Colonic mucosa (tissue), 4 donors: ENCODE data around the gene SLC24A3. TPM values are rescaled to one million over a fixed set of nuclear protein-coding genes. Genes with fewer than 3 reads are reported as not detected.

Experiments used
- DNase-seq: peaks from one replicate; pipeline ENCODE4 v3.0.0-alpha.2; 2020
- H3K27ac ChIP-seq: fragments of 200-600 bp; one replicate; pipeline ENCODE4 v1.8.0; 2021
- H3K27me3 ChIP-seq: fragments of 200-600 bp; one replicate; pipeline ENCODE4 v1.8.0; 2021
- H3K36me3 ChIP-seq: fragments of 200-600 bp; one replicate; pipeline ENCODE4 v1.8.0; 2021
- H3K4me1 ChIP-seq: fragments of 200-600 bp; one replicate; pipeline ENCODE4 v1.8.0; 2021; ENCODE audit warnings: mild to moderate bottlenecking
- H3K4me3 ChIP-seq: fragments of 200-600 bp; one replicate; pipeline ENCODE4 v1.8.0; 2021
- H3K9ac ChIP-seq, 2 donors: one replicate each; pipeline ENCODE4 v1.7.0; 2013; ENCODE audit warnings: control low read depth in 2 of 2, low read depth in 2 of 2, low read length in 2 of 2
- H3K9me3 ChIP-seq: fragments of 200-600 bp; one replicate; pipeline ENCODE4 v1.8.0; 2021
- CTCF ChIP-seq: fragments of 200-600 bp; IDR thresholded peaks from one replicate; pipeline ENCODE4 v1.8.0; 2022; ENCODE audit warnings: antibody characterized with exemption, mild to moderate bottlenecking
- intact Hi-C: fragments of 100-400 bp; cut with DNase I; formaldehyde crosslinking; loops from one replicate; pipeline ENCODE4 v1.14.1; 2022
- total RNA-seq, 2 donors: library from RNA; stranded (reverse); fragmentation: NEBNext Ultra II Directional in 1 of 2; extraction: Animal tissue kit (Norgen Biotek cat#: 25700) in 1 of 2; gene quantifications; one replicate each; pipeline ENCODE4 v1.2.1, GENCODE V29; 2021
- donor health status: healthy.
- donor health status: DM: no; HTN: no; CAD: no.
- donor health status: DM: no; HTN: no; CAD: no.

SLC24A3 gene
- total RNA-seq, 2 donors from 2014 or later = 3.6 to 6.6 TPM

GRCh38 chr20:19540392-19540791 lies 327.9 kb downstream of the SLC24A3 start:
- Histone ChIP-seq H3K4me1 (no peaks in the 10 kb centered on the region), H3K9ac (no peak overlapping the region), H3K27ac (no peak overlapping the region), H3K4me3 (no peak overlapping the region), H3K9me3 (no peaks in the 10 kb centered on the region), H3K27me3 (no peaks in the 10 kb centered on the region), H3K36me3 (no peaks in the 10 kb centered on the region)
- no peak for TF ChIP-seq CTCF
- DNase-seq = no peak
- intact Hi-C loops = no loop called here

GRCh38 chr20:19543101-19543500 lies 330.7 kb downstream of the SLC24A3 start:
- H3K27ac ChIP-seq = no peak overlapping the region
- H3K36me3 ChIP-seq = no peaks in the 10 kb centered on the region
- H3K27me3 ChIP-seq = no peaks in the 10 kb centered on the region
- H3K4me3 ChIP-seq = no peak overlapping the region
- TF ChIP-seq CTCF = no peak
- intact Hi-C loops = no loop called here
- H3K9ac ChIP-seq = no peak overlapping the region
- H3K4me1 ChIP-seq = no peaks in the 10 kb centered on the region
- no peaks in the 10 kb centered on the region for H3K9me3 ChIP-seq
- DNase-seq = no peak

- no peak for TF ChIP-seq CTCF
Measured at GRCh38 chr20:19544684-19545083, 332.2 kb downstream of the SLC24A3 start.

GRCh38 chr20:19546648-19547047 lies 334.2 kb downstream of the SLC24A3 start:
- no peak for TF ChIP-seq CTCF
- intact Hi-C loops = no loop called here
- no peak for DNase-seq
- H3K4me1 ChIP-seq = no peaks in the 10 kb centered on the region
- H3K4me3 ChIP-seq = no peak overlapping the region
- H3K27me3 ChIP-seq = no peaks in the 10 kb centered on the region
- H3K27ac ChIP-seq = no peak overlapping the region
- no peaks in the 10 kb centered on the region for H3K36me3 ChIP-seq
- H3K9ac ChIP-seq = no peak overlapping the region
- no peaks in the 10 kb centered on the region for H3K9me3 ChIP-seq

More at GRCh38 chr20:19544684-19545083, 332.2 kb downstream of the SLC24A3 start:
- H3K36me3 ChIP-seq = no peaks in the 10 kb centered on the region
- no peak overlapping the region for H3K4me3 ChIP-seq
- intact Hi-C loops = no loop called here
- no peak overlapping the region for H3K9ac ChIP-seq
- H3K4me1 ChIP-seq = no peaks in the 10 kb centered on the region
- DNase-seq = no peak
- no peak overlapping the region for H3K27ac ChIP-seq
- no peaks in the 10 kb centered on the region for H3K9me3 ChIP-seq
- H3K27me3 ChIP-seq = no peaks in the 10 kb centered on the region

- no peaks in the 10 kb centered on the region for H3K36me3 ChIP-seq
- no peak for DNase-seq
- no peak for TF ChIP-seq CTCF
- no peak overlapping the region for H3K4me3 ChIP-seq
- H3K27ac ChIP-seq = no peak overlapping the region
- intact Hi-C loops = no loop called here
- H3K9ac ChIP-seq = no peak overlapping the region
- no peaks in the 10 kb centered on the region for H3K27me3 ChIP-seq
- H3K9me3 ChIP-seq = no peaks in the 10 kb centered on the region
- H3K4me1 ChIP-seq = no peaks in the 10 kb centered on the region
Measured at GRCh38 chr20:19547547-19547946, 335.1 kb downstream of the SLC24A3 start.

- H3K4me3 ChIP-seq = no peak overlapping the region
- H3K9me3 ChIP-seq = no peaks in the 10 kb centered on the region
- intact Hi-C loops = no loop called here
- H3K27ac ChIP-seq = no peak overlapping the region
- no peak for DNase-seq
- H3K9ac ChIP-seq = no peak overlapping the region
- no peak for TF ChIP-seq CTCF
- no peaks in the 10 kb centered on the region for H3K4me1 ChIP-seq
- H3K27me3 ChIP-seq = no peaks in the 10 kb centered on the region
- H3K36me3 ChIP-seq = no peaks in the 10 kb centered on the region
Measured at GRCh38 chr20:19549896-19550295, 337.5 kb downstream of the SLC24A3 start.
